22Rv1 (cell line): Measurements from ENCODE around the gene SCAP.

Experiments used
- H3K27ac ChIP-seq: fragments of 450-650 bp; 2 replicates; pipeline ENCODE4 v1.5.1; 2017
- ZFX ChIP-seq: fragments of 450-650 bp; IDR thresholded peaks from 2 replicates; pipeline ENCODE4 v1.6.1; 2017; ENCODE audit warnings: antibody characterized with exemption, borderline replicate concordance
- TF ChIP-seq, protein P1 (sequence below): fragments of 450-650 bp; IDR thresholded peaks from 2 replicates; pipeline ENCODE4 v1.5.1; 2017; ENCODE audit warnings: mild to moderate bottlenecking

Gene SCAP

DNA sequence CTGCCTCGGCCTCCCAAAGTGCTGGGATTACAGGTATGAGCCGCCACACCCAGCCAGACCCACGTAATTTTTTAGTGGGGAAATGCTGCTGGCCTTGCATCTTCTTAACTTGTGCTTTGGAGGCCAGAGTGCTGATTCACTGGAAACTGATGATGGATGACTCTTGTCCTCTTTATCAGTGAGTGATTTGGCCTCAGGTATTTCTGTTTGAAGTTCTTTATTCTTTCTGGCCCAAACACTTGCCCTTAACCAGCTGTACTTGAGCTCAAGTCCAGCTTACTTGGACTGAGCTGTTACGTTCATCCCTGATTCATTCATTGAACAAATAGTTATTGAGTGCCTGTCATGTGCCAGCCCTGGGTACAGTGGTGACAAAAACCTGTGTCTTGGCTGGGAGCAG lies 90.7 kb downstream of the SCAP start:
- H3K27ac ChIP-seq: no peak overlapping the region
- TF ChIP-seq, protein P1, sequence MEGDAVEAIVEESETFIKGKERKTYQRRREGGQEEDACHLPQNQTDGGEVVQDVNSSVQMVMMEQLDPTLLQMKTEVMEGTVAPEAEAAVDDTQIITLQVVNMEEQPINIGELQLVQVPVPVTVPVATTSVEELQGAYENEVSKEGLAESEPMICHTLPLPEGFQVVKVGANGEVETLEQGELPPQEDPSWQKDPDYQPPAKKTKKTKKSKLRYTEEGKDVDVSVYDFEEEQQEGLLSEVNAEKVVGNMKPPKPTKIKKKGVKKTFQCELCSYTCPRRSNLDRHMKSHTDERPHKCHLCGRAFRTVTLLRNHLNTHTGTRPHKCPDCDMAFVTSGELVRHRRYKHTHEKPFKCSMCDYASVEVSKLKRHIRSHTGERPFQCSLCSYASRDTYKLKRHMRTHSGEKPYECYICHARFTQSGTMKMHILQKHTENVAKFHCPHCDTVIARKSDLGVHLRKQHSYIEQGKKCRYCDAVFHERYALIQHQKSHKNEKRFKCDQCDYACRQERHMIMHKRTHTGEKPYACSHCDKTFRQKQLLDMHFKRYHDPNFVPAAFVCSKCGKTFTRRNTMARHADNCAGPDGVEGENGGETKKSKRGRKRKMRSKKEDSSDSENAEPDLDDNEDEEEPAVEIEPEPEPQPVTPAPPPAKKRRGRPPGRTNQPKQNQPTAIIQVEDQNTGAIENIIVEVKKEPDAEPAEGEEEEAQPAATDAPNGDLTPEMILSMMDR: no peak
- no peak for TF ChIP-seq ZFX

- H3K27ac ChIP-seq: no peak overlapping the region
- TF ChIP-seq, protein P1: no peak
- no peak for TF ChIP-seq ZFX
Measured at GRCh38 chr3:47384425-47384824, 91.3 kb downstream of the SCAP start.

- TF ChIP-seq, protein P1: no peak
- no peak for TF ChIP-seq ZFX
- H3K27ac ChIP-seq: peak overlapping the region; percentile 98
Measured at GRCh38 chr3:47381317-47382157, 94.2 kb downstream of the SCAP start.

- peak within 1 kb of the TSS; percentile 98 for H3K27ac ChIP-seq
- TF ChIP-seq, protein P1: no peak
Measured at GRCh38 chr3:47380601-47381316, 95.0 kb downstream of the SCAP start, which contains the start of gene PTPN23. PTPN23 (plus strand) TSS chr3:47381021; CDS start chr3:47381097, 76 bp downstream.

DNA sequence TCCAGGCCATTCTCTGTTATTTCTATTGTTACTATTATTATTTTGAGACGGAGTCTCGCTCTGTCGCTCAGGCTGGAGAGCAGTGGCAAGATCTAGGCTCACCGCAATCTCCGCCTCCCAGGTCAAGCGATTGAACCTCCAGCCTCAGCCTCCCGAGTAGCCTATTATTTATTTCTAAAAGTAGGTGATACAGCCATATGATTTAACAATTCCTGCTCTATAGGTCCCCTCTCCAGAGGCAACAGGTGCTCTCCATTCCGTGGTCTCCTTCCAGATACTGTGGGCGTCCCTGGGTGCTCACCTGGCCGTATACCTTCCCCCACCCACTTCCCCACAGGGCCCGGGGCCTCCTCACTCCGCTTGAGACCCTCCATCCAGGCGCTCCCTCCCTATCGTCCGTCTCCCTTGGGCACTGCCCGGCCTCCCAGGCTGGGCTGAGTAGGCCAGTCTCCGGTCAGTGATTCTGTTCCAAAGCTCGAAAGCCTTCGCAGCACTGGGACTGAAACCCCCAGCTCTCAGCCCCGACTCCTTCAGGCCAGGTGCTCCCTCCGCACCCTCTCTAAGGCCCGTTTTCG lies 95.6 kb downstream of the SCAP start:
- TF ChIP-seq ZFX: no peak
- TF ChIP-seq, protein P1: no peak
- peak overlapping the region; percentile 98 for H3K27ac ChIP-seq

DNA sequence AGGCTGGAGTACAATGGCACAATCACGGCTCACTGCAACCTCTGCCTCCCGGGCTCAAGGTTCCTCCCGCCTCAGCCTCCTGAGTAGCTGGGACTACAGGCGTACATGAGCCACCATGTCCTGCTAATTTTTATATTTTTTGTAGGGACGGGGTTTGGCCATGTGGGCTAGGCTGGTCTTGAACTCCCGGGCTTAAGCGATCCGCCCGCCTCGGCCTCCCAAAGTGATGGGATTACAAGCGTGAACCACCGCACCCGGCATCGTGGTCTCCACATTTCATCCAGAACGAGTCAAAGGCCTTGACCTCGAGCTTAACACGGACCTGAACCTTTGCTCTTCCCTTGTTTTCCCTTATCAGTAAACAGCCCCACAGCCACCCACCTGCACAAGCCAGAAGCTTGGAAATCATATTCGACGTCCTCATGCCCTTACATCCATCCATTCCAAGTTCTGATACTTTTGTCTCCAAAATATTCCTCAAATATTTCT lies 96.3 kb downstream of the SCAP start:
- H3K27ac ChIP-seq: peak overlapping the region; percentile 98
- TF ChIP-seq, protein P1: no peak
- no peak for TF ChIP-seq ZFX

- H3K27ac ChIP-seq: peak overlapping the region; percentile 98; the same call in 1 of the 2 replicates
- TF ChIP-seq, protein P1: no peak
- TF ChIP-seq ZFX: no peak
Measured at GRCh38 chr3:47378869-47379268, 96.9 kb downstream of the SCAP start.
